GM18526 (cell line): ENCODE data around the gene MXRA5.

Source experiments
- POLR2A ChIP-seq: IDR thresholded peaks from 3 replicates; pipeline ENCODE4 v1.6.1; 2011; ENCODE audit not compliant: insufficient read length; ENCODE audit errors: extremely low read depth

MXRA5 gene

DNA sequence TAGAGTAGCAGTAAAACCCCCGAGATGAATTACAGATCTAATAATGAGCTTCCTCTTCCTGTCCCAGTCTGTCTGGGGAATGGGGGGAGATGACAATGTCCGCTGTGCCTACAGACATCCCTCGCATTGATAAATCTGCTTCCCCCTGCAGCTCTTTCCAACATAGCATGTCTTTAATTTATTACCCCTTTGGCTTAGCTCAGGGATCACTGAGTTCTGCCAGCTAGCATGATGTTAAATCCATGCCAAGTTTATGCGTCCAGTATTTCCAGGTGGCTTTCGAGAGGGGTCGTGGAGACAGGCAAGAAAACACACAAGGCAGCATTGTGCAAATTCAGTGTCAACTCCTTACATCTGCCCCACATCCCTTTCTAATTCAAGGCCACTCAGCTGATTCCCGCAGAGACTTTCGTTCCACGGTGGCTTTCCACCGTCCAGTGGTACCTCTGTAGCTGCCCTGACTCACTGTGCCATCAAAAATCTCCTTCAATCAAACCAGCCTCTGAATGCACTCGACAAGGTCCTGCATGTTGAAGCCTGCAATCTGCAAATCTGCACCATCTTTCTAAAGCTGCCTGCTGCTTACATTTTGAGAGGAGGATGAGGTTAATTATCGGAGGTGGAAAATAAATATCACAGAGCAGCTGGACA, 75.1 kb downstream of the MXRA5 start:
- no peak for TF ChIP-seq POLR2A

DNA sequence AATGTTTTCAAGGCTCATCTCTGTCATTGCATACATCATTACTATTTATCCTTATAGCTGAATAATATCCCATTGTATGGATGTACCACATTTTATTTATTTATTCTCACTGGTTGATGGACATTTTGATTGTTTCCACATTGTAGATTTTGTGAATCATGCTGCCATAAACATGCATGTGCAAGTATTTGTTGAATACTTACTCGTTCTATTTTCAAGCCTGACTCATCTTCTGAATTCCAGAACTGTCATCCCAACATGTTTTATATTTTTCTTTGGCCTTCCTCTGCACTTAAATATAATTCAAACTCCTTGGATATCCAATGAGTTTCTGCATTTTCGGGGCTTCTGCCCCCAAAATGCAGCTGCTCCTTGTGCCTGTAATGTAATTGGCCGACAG, 77.6 kb downstream of the MXRA5 start:
- no peak for TF ChIP-seq POLR2A

DNA sequence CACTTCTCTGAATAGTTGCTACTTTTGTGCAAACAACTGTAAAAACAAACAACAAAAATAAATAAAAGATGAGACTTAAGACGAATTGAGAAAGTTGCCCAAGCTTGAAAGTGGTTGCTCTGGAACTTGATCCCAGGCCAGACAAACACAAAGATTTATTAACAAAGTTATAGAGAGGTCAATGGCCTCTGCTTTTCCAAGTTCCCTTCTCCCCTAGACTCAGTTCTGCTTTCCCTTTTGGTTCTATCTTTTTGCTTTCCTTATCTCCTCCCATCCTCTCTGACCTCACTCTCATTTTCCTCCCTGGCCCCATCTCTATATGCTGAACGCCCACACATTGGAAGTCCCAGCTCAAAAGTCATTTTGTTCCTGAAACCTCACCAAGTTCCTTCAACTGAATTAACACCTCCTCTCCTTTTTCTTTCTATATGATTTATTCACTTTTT, 82.7 kb downstream of the MXRA5 start:
- TF ChIP-seq POLR2A = no peak

DNA sequence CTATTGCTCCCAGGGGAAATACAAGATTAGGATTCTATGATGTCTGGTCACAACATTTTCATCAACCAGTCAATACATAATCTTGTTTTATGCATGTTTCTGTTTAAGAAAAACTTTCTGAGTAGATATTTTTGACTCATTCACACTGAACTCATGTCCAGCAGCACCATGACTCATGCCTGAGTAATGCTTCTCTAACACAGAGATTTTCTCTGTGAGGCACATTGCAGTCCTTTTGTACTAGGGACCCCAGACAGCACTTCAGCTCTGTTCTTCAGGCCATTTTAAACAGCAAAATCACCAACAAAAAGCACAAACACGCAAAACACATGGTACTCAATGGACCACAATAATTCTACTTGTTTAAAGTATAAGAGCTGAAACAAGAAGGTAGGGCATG, 83.6 kb downstream of the MXRA5 start:
- TF ChIP-seq POLR2A = no peak
